22Rv1 (cell line): ENCODE measurements around the gene EDEM1.

Source experiments
- ZFX ChIP-seq: fragments of 450-650 bp; IDR thresholded peaks from 2 replicates; pipeline ENCODE4 v1.6.1; 2017; ENCODE audit warnings: antibody characterized with exemption, borderline replicate concordance
- TF ChIP-seq, protein P1 (sequence below): fragments of 450-650 bp; IDR thresholded peaks from 2 replicates; pipeline ENCODE4 v1.5.1; 2017; ENCODE audit warnings: mild to moderate bottlenecking

DNA sequence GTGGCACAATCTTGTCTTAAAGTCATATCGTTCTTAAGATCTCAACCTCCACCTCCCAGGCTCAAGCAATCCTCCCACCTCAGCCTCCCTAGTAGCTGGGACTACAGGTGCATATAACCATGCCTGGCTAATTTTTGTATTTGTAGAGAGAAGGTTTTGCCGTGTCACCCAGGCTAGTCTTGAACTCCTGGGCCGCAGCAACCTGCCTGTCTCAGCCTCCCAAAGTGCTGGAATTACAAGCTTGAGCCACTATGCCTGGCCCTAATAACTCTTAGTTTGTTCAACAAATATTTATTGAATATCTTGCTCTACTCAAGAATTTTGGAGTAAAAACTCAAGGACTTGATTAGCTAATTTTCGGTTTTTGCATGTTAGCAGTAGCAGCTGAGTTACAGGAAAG, 19.4 kb upstream of the EDEM1 start:
- TF ChIP-seq, protein P1, sequence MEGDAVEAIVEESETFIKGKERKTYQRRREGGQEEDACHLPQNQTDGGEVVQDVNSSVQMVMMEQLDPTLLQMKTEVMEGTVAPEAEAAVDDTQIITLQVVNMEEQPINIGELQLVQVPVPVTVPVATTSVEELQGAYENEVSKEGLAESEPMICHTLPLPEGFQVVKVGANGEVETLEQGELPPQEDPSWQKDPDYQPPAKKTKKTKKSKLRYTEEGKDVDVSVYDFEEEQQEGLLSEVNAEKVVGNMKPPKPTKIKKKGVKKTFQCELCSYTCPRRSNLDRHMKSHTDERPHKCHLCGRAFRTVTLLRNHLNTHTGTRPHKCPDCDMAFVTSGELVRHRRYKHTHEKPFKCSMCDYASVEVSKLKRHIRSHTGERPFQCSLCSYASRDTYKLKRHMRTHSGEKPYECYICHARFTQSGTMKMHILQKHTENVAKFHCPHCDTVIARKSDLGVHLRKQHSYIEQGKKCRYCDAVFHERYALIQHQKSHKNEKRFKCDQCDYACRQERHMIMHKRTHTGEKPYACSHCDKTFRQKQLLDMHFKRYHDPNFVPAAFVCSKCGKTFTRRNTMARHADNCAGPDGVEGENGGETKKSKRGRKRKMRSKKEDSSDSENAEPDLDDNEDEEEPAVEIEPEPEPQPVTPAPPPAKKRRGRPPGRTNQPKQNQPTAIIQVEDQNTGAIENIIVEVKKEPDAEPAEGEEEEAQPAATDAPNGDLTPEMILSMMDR: no peak
- TF ChIP-seq ZFX: no peak
